GM18498 (cell line): Measurements from ENCODE around the gene PTDSS2.
A peak's percentile ranks its signal among the peaks of the same experiment; 100 is the strongest.
"Not testable (repeated sequence)": the region's sequence is repeated elsewhere in the genome, so short reads cannot be mapped to it uniquely, and the experiment has no call there.

Experiments used
- ATAC-seq: cut with Tn5 transposase; IDR thresholded peaks from one replicate; pipeline ENCODE4 v1.9.1; 2021; ENCODE audit warnings: mild to moderate bottlenecking, moderate library complexity; ENCODE audit not compliant: unreplicated experiment

The PTDSS2 gene

GRCh38 chr11:502288-503178 is 52.5 kb downstream of the PTDSS2 start:
- no peak for ATAC-seq

GRCh38 chr11:503179-503981 is 53.3 kb downstream of the PTDSS2 start:
- ATAC-seq: no peak

- no peak for ATAC-seq
Measured at GRCh38 chr11:504053-504993, 54.2 kb downstream of the PTDSS2 start.

GRCh38 chr11:504994-505344 is 54.9 kb downstream of the PTDSS2 start:
- no peak for ATAC-seq

- peak; percentile 66 for ATAC-seq
Measured at GRCh38 chr11:506238-506994, 56.3 kb downstream of the PTDSS2 start.

- ATAC-seq: peak; percentile 66
Measured at GRCh38 chr11:506995-507726, 57.1 kb downstream of the PTDSS2 start, which contains the start of gene RNH1. RNH1 (minus strand) TSS chr11:507242; CDS start chr11:502162, 5,080 bp downstream.

GRCh38 chr11:507727-508515 is 57.8 kb downstream of the PTDSS2 start:
- ATAC-seq: no peak

GRCh38 chr11:508956-509355 is 58.9 kb downstream of the PTDSS2 start:
- no peak for ATAC-seq

GRCh38 chr11:512761-513595 is 62.9 kb downstream of the PTDSS2 start:
- no peak for ATAC-seq

GRCh38 chr11:514606-515005 is 64.5 kb downstream of the PTDSS2 start:
- ATAC-seq: no peak

- no peak for ATAC-seq
Measured at GRCh38 chr11:515131-515530, 65.1 kb downstream of the PTDSS2 start.

- no peak for ATAC-seq
Measured at GRCh38 chr11:516400-516799, 66.3 kb downstream of the PTDSS2 start.

GRCh38 chr11:516918-517685 is 67.0 kb downstream of the PTDSS2 start:
- ATAC-seq: not testable (repeated sequence)

- peak; percentile 86 for ATAC-seq
Measured at GRCh38 chr11:518463-519202, 68.6 kb downstream of the PTDSS2 start.

- ATAC-seq: no peak
Measured at GRCh38 chr11:520428-521176, 70.5 kb downstream of the PTDSS2 start.
